ENCODE data around the gene CDK9.

DNA sequence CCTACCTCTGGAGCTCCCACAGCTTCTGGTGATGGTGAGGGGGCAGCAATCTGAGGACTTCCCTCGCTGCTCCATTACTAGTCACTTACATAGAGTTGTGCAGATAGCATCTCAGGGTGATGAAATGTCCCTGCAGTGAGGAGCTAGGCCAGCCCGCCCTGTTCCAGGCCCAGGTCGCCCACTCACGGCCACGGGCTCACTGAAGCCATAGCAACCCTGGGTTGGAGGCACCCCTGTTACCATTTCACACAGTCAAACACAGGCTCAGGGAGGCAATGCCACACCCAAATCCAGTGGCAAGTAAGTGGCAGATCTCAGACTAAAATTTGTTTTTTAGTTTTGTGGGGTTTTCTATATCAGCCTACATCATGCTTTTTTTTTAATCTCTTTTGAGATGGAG lies 27.0 kb upstream of the CDK9 start:
- TF ChIP-seq POLR2AphosphoS5 (IDR thresholded peaks at IDR 0.05; ENCODE audit: low read depth) (no peak), CTCF (conservative IDR thresholded peaks at IDR 0.05; ENCODE audit: low read depth in 2 of 2) (no peak), REST (IDR thresholded peaks at IDR 0.05; ENCODE audit: unreplicated experiment) (no peak), EZH2phosphoT487 (IDR thresholded peaks at IDR 0.05; ENCODE audit: unreplicated experiment) (no peak), EZH2 (IDR thresholded peaks at IDR 0.05; ENCODE audit: low read depth, unreplicated experiment) (no peak), ZNF114 (CRISPR knock-in tag; IDR thresholded peaks at IDR 0.05) (no peak), NANOG (IDR thresholded peaks at IDR 0.05; ENCODE audit: borderline replicate concordance) (no peak), CREB1 (CRISPR knock-in tag; IDR thresholded peaks at IDR 0.05; ENCODE audit: low read depth) (no peak), JUNB (IDR thresholded peaks at IDR 0.05; ENCODE audit: unreplicated experiment) (no peak), STAT1 (IDR thresholded peaks at IDR 0.05; ENCODE audit: unreplicated experiment) (no peak), ZNF331 (CRISPR knock-in tag; IDR thresholded peaks at IDR 0.05; ENCODE audit: low read depth) (no peak)
- TF ChIP-seq, protein P1, sequence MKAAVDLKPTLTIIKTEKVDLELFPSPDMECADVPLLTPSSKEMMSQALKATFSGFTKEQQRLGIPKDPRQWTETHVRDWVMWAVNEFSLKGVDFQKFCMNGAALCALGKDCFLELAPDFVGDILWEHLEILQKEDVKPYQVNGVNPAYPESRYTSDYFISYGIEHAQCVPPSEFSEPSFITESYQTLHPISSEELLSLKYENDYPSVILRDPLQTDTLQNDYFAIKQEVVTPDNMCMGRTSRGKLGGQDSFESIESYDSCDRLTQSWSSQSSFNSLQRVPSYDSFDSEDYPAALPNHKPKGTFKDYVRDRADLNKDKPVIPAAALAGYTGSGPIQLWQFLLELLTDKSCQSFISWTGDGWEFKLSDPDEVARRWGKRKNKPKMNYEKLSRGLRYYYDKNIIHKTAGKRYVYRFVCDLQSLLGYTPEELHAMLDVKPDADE (IDR thresholded peaks at IDR 0.05), result no peak
- TF ChIP-seq, protein P2, sequence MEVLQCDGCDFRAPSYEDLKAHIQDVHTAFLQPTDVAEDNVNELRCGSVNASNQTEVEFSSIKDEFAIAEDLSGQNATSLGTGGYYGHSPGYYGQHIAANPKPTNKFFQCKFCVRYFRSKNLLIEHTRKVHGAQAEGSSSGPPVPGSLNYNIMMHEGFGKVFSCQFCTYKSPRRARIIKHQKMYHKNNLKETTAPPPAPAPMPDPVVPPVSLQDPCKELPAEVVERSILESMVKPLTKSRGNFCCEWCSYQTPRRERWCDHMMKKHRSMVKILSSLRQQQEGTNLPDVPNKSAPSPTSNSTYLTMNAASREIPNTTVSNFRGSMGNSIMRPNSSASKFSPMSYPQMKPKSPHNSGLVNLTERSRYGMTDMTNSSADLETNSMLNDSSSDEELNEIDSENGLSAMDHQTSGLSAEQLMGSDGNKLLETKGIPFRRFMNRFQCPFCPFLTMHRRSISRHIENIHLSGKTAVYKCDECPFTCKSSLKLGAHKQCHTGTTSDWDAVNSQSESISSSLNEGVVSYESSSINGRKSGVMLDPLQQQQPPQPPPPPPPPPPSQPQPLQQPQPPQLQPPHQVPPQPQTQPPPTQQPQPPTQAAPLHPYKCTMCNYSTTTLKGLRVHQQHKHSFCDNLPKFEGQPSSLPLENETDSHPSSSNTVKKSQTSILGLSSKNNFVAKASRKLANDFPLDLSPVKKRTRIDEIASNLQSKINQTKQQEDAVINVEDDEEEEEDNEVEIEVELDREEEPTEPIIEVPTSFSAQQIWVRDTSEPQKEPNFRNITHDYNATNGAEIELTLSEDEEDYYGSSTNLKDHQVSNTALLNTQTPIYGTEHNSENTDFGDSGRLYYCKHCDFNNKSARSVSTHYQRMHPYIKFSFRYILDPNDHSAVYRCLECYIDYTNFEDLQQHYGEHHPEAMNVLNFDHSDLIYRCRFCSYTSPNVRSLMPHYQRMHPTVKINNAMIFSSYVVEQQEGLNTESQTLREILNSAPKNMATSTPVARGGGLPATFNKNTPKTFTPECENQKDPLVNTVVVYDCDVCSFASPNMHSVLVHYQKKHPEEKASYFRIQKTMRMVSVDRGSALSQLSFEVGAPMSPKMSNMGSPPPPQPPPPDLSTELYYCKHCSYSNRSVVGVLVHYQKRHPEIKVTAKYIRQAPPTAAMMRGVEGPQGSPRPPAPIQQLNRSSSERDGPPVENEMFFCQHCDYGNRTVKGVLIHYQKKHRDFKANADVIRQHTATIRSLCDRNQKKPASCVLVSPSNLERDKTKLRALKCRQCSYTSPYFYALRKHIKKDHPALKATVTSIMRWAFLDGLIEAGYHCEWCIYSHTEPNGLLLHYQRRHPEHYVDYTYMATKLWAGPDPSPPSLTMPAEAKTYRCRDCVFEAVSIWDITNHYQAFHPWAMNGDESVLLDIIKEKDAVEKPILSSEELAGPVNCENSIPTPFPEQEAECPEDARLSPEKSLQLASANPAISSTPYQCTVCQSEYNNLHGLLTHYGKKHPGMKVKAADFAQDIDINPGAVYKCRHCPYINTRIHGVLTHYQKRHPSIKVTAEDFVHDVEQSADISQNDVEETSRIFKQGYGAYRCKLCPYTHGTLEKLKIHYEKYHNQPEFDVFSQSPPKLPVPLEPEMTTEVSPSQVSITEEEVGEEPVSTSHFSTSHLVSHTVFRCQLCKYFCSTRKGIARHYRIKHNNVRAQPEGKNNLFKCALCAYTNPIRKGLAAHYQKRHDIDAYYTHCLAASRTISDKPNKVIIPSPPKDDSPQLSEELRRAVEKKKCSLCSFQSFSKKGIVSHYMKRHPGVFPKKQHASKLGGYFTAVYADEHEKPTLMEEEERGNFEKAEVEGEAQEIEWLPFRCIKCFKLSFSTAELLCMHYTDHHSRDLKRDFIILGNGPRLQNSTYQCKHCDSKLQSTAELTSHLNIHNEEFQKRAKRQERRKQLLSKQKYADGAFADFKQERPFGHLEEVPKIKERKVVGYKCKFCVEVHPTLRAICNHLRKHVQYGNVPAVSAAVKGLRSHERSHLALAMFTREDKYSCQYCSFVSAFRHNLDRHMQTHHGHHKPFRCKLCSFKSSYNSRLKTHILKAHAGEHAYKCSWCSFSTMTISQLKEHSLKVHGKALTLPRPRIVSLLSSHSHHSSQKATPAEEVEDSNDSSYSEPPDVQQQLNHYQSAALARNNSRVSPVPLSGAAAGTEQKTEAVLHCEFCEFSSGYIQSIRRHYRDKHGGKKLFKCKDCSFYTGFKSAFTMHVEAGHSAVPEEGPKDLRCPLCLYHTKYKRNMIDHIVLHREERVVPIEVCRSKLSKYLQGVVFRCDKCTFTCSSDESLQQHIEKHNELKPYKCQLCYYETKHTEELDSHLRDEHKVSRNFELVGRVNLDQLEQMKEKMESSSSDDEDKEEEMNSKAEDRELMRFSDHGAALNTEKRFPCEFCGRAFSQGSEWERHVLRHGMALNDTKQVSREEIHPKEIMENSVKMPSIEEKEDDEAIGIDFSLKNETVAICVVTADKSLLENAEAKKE (CRISPR knock-in tag; IDR thresholded peaks at IDR 0.05), result no peak
